ENCODE data around the gene ZNF17. TPM values are rescaled to one million over a fixed set of nuclear protein-coding genes. Genes with fewer than 3 reads are reported as not detected.

The ZNF17 gene
- total RNA-seq (10 to 100 TPM; 19.8 to 25.5 TPM), polyA plus RNA-seq (ENCODE audit: insufficient read depth, low read depth, low replicate concordance) (7.4 TPM)
- long read RNA-seq, donor 1, partial matches to known transcripts, result 0 of 3 reads
- long read RNA-seq, donor 1, other reads (novel, unspliced or antisense), result 0 of 3 reads
- long read RNA-seq, donor 2, partial matches to known transcripts, result 0 of 4 reads
- long read RNA-seq, donor 2, other reads (novel, unspliced or antisense), result 0 of 4 reads

GRCh38 chr19:57410877-57411671, at the start of gene ZNF17:
TSS of gene ZNF17 (plus strand) at chr19:57411161. CDS start at chr19:57413616, 2,455 bp downstream.
- Histone ChIP-seq H3K27me3 (no peaks in the 10 kb centered on the region), H3K9me3 (no peaks in the 10 kb centered on the region), H3K4me3 (peak within 1 kb of the TSS; percentile 90 to 92), H3K27ac (peak within 1 kb of the TSS; percentile 22 to 68), H3K4me1 (peaks cover 9% of the 10 kb centered on the region), H3K36me3 (ENCODE audit: low read depth, missing control alignments) (no peaks in the 10 kb centered on the region)
- intact Hi-C loops (cut with DNase I; ENCODE audit: low total_unique reads), result no loop called here
- TF ChIP-seq POLR2A (IDR thresholded peaks at IDR 0.05), result no peak
- no peak for TF ChIP-seq CTCF (IDR thresholded peaks at IDR 0.05)
- peak; percentile 99 for DNase-seq
- WGBS, 2 donors, result 0 to 1% methylated on average over 22 to 55 of the region's 55 CpGs

GRCh38 chr19:57362419-57362818, 48.5 kb upstream of the ZNF17 start:
- TF ChIP-seq POLR2A (IDR thresholded peaks at IDR 0.05) (no peak), CTCF (IDR thresholded peaks at IDR 0.05) (no peak)
- Histone ChIP-seq H3K36me3 (ENCODE audit: low read depth, missing control alignments) (no peaks in the 10 kb centered on the region), H3K27ac (peak overlapping the region; percentile 73 to 96), H3K4me1 (peaks cover 13% of the 10 kb centered on the region), H3K27me3 (no peaks in the 10 kb centered on the region), H3K4me3 (peak overlapping the region in 1 of 2 donors; percentile 98), H3K9me3 (no peaks in the 10 kb centered on the region)
- DNase-seq, result no peak
- intact Hi-C loops (cut with DNase I; ENCODE audit: low total_unique reads), result no loop called here
- WGBS, 2 donors, result 38 to 46% methylated on average over 2 of the region's 2 CpGs

GRCh38 chr19:57362997-57363687, 47.8 kb upstream of the ZNF17 start, which contains the start of the genes TRAPPC2B and ZNF547:
TSS of gene TRAPPC2B (plus strand) at chr19:57363551. CDS start at chr19:57364834, 1,283 bp downstream.
TSS of gene ZNF547 (plus strand) at chr19:57363551. CDS start at chr19:57368556, 5,005 bp downstream.
- H3K4me3 ChIP-seq, result peak within 1 kb of the TSS; percentile 74 to 98
- TF ChIP-seq POLR2A (IDR thresholded peaks at IDR 0.05) (no peak), CTCF (IDR thresholded peaks at IDR 0.05) (peak in 1 of 3 experiments; percentile 39)
- intact Hi-C loops (cut with DNase I; ENCODE audit: low total_unique reads), result no loop called here
- no peaks in the 10 kb centered on the region for H3K9me3 ChIP-seq
- peak within 1 kb of the TSS; percentile 91 to 96 for H3K27ac ChIP-seq
- WGBS, 2 donors, result 1 to 2% methylated on average over 22 to 46 of the region's 47 CpGs
- no peaks in the 10 kb centered on the region for H3K27me3 ChIP-seq
- peaks cover 13% of the 10 kb centered on the region for H3K4me1 ChIP-seq
- DNase-seq, result peak; percentile 100
- no peaks in the 10 kb centered on the region for H3K36me3 ChIP-seq (ENCODE audit: low read depth, missing control alignments)

GRCh38 chr19:57363688-57364181, 47.2 kb upstream of the ZNF17 start:
- H3K27me3 ChIP-seq, result no peaks in the 10 kb centered on the region
- peak overlapping the region; percentile 91 to 96 for H3K27ac ChIP-seq
- intact Hi-C loops (cut with DNase I; ENCODE audit: low total_unique reads), result no loop called here
- 1% methylated on average over 9 to 18 of the region's 18 CpGs for WGBS, 2 donors
- no peak for TF ChIP-seq CTCF (IDR thresholded peaks at IDR 0.05)
- no peak for TF ChIP-seq POLR2A (IDR thresholded peaks at IDR 0.05)
- no peaks in the 10 kb centered on the region for H3K9me3 ChIP-seq
- H3K4me1 ChIP-seq, result peaks cover 13% of the 10 kb centered on the region
- DNase-seq, result no peak
- peak overlapping the region; percentile 74 to 98 for H3K4me3 ChIP-seq
- H3K36me3 ChIP-seq (ENCODE audit: low read depth, missing control alignments), result no peaks in the 10 kb centered on the region

Data from testis (tissue), 5 donors.